ENCODE results near the gene ANKRD34B.

DNA sequence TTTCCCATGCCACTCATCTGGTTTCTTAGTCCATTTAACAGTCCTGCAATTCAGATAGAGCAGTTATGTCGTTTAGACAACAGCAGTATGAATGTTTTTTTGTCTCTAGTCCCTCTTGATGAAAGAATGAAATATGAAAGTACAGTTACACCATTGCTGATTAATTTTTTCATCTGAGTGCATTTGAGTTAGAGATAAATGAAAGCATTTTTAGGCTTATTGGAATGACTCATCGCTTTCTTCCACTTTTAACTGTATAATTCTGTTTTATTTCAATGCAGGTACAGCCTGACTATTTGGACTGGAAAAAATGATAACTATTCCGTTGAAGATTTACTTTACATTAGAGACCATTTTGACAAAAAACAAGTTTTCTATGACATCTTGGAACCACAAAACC is 28.7 kb downstream of the ANKRD34B start:
- TF ChIP-seq, protein P1, sequence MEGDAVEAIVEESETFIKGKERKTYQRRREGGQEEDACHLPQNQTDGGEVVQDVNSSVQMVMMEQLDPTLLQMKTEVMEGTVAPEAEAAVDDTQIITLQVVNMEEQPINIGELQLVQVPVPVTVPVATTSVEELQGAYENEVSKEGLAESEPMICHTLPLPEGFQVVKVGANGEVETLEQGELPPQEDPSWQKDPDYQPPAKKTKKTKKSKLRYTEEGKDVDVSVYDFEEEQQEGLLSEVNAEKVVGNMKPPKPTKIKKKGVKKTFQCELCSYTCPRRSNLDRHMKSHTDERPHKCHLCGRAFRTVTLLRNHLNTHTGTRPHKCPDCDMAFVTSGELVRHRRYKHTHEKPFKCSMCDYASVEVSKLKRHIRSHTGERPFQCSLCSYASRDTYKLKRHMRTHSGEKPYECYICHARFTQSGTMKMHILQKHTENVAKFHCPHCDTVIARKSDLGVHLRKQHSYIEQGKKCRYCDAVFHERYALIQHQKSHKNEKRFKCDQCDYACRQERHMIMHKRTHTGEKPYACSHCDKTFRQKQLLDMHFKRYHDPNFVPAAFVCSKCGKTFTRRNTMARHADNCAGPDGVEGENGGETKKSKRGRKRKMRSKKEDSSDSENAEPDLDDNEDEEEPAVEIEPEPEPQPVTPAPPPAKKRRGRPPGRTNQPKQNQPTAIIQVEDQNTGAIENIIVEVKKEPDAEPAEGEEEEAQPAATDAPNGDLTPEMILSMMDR (IDR thresholded peaks at IDR 0.05; ENCODE audit: insufficient read depth, low read length, poor library complexity, severe bottlenecking): no peak
- TF ChIP-seq EZH2phosphoT487 (conservative IDR thresholded peaks at IDR 0.05; ENCODE audit: low read length): no peak
